ENCODE measurements around the gene VTN. TPM values are rescaled to one million over a fixed set of nuclear protein-coding genes. Genes with fewer than 3 reads are reported as not detected.

Gene VTN
- polyA plus RNA-seq, 2 of the 4 experiments (the other 2 are of a cell fraction), result 10.2 to 25.5 TPM

DNA sequence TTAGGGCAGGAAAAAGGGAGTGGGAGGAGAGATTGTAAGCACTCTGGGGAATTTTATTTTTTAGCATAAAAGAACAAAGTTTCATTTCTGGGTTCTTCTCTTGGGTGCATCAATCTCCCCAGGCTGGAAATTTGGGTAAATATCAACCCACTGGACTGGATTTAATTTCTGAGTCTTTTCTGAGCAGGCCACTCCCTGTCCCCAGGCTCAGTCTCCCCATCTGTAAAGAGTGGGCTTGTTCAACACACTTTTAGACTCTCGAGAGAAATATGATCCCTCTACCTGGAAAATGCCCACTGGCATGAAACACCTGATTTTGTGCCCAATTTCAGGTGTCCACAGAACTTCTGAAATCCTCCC is 617 bp upstream of the VTN start:
- Histone ChIP-seq H3K4me3 (peak overlapping the region; percentile 57), H3K27ac (peak overlapping the region; percentile 83 to 87), H3K4me2 (peak overlapping the region; percentile 81), H3K4me1 (peaks cover 30% of the 10 kb centered on the region), H3K9me3 (no peaks in the 10 kb centered on the region)
- ChIA-PET CTCF (interaction anchor here (0.6 to 5.5 kb wide), 7 partner anchors 9 to 44 kb away, joined by 3 to 27 read pairs (median 4); partner anchors contain the start of genes POLDIP2 and TNFAIP1), POLR2A (interaction anchor here (1.1 to 3.0 kb wide), 4 partner anchors 10 to 46 kb away, joined by 3 to 43 read pairs (median 8); partner anchors contain the start of genes IFT20, POLDIP2 and TNFAIP1)
- 76% methylated on average over 1 of the region's 1 CpG for WGBS (ENCODE audit: missing lambda C conversion rate)
- FAIRE-seq (no peak), ATAC-seq (no peak), DNase-seq (ENCODE audit: low read depth in 1 of 2, low spot score in 1 of 2) (no peak)
- TF ChIP-seq BHLHE40 (IDR thresholded peaks at IDR 0.05; ENCODE audit: low read depth, low read length), result no peak
- TF ChIP-seq FOSL2 (IDR thresholded peaks at IDR 0.05), result no peak
- no peak for TF ChIP-seq FOSL2 (CRISPR knock-in tag; IDR thresholded peaks at IDR 0.05)
- peak; percentile 55; the same call in 1 of the 2 replicates for TF ChIP-seq CHD4 (IDR thresholded peaks at IDR 0.05; ENCODE audit: borderline replicate concordance)
- no peak for TF ChIP-seq CHD2 (IDR thresholded peaks at IDR 0.05; ENCODE audit: low read length, partially characterized antibody)
- TF ChIP-seq HOXA7 (CRISPR knock-in tag; IDR thresholded peaks at IDR 0.05), result 0 out of 2 replicates have a peak, but pooled peaks have one; percentile 43
- TF ChIP-seq E2F6 (IDR thresholded peaks at IDR 0.05; ENCODE audit: borderline replicate concordance, low read depth), result no peak
- TF ChIP-seq BCL3 (IDR thresholded peaks at IDR 0.05), result 0 out of 3 replicates have a peak, but pooled peaks have one; percentile 3
- TF ChIP-seq TP53 (CRISPR knock-in tag; IDR thresholded peaks at IDR 0.05), result no peak

GRCh38 chr17:28369684-28370034 is 448 bp downstream of the VTN start:
- 75% methylated on average over 10 of the region's 10 CpGs for WGBS (ENCODE audit: missing lambda C conversion rate)
- POLR2A ChIA-PET, result interaction anchor here (0.5 to 3.0 kb wide), 6 partner anchors 11 to 47 kb away, joined by 3 to 43 read pairs (median 5); partner anchors contain the start of genes IFT20, POLDIP2 and TNFAIP1
- ATAC-seq (peak in 1 of 2 experiments; percentile 3; a peak in 4 of 6 replicates), FAIRE-seq (no peak), DNase-seq (ENCODE audit: low read depth in 1 of 2, low spot score in 1 of 2) (no peak)
- H3K4me2 ChIP-seq, result peak overlapping the region; percentile 81
- peak overlapping the region; percentile 83 to 87 for H3K27ac ChIP-seq
- H3K9me3 ChIP-seq, result no peaks in the 10 kb centered on the region
- CTCF ChIA-PET, result interaction anchor here (1.0 to 5.5 kb wide), 7 partner anchors 8 to 139 kb away, joined by 3 to 27 read pairs (median 6); partner anchors contain the start of gene POLDIP2
- H3K4me1 ChIP-seq, result peaks cover 30% of the 10 kb centered on the region
- no peak overlapping the region for H3K4me3 ChIP-seq
- TF ChIP-seq EP300 (IDR thresholded peaks at IDR 0.05) (no peak), ZNF302 (CRISPR knock-in tag; IDR thresholded peaks at IDR 0.05) (no peak), MAZ (IDR thresholded peaks at IDR 0.05; ENCODE audit: borderline replicate concordance, low read depth, low read length) (no peak), HOXB5 (CRISPR knock-in tag; IDR thresholded peaks at IDR 0.05) (no peak), POLR2A (IDR thresholded peaks at IDR 0.05; ENCODE audit: low read length) (no peak), CEBPB (IDR thresholded peaks at IDR 0.05) (no peak), HDAC2 (IDR thresholded peaks at IDR 0.05) (no peak), EHF (CRISPR knock-in tag; IDR thresholded peaks at IDR 0.05) (no peak), MAX (IDR thresholded peaks at IDR 0.05) (no peak), ZSCAN20 (CRISPR knock-in tag; IDR thresholded peaks at IDR 0.05) (no peak), CBX8 (IDR thresholded peaks at IDR 0.05) (no peak), NR3C1 (IDR thresholded peaks at IDR 0.05) (no peak), FOSL2 (IDR thresholded peaks at IDR 0.05) (no peak), FOSL2 (CRISPR knock-in tag; IDR thresholded peaks at IDR 0.05) (no peak), TP53 (CRISPR knock-in tag; IDR thresholded peaks at IDR 0.05) (no peak), NPAS2 (CRISPR knock-in tag; IDR thresholded peaks at IDR 0.05; ENCODE audit: borderline replicate concordance) (no peak)

- no peak for FAIRE-seq
- no peaks in the 10 kb centered on the region for H3K9me3 ChIP-seq
- H3K4me1 ChIP-seq, result peaks cover 30% of the 10 kb centered on the region
- 95% methylated on average over 23 of the region's 23 CpGs for WGBS (ENCODE audit: missing lambda C conversion rate)
- H3K27ac ChIP-seq, result peak overlapping the region; percentile 83 to 87; a peak in 5 of 6 replicates
- no peak overlapping the region for H3K4me3 ChIP-seq
- DNase-seq (ENCODE audit: low read depth in 1 of 2, low spot score in 1 of 2), result no peak
- ChIA-PET CTCF (interaction anchor here (1.1 to 5.5 kb wide), 6 partner anchors 11 to 138 kb away, joined by 3 to 27 read pairs (median 6); partner anchors contain the start of gene POLDIP2), POLR2A (interaction anchor here (0.6 to 1.8 kb wide), 6 partner anchors 10 to 48 kb away, joined by 3 to 9 read pairs (median 4); partner anchors contain the start of gene POLDIP2)
- H3K4me2 ChIP-seq, result peak overlapping the region; percentile 81; the same call in 2 of the 3 replicates
- ATAC-seq, result no peak
- TF ChIP-seq, protein P1, sequence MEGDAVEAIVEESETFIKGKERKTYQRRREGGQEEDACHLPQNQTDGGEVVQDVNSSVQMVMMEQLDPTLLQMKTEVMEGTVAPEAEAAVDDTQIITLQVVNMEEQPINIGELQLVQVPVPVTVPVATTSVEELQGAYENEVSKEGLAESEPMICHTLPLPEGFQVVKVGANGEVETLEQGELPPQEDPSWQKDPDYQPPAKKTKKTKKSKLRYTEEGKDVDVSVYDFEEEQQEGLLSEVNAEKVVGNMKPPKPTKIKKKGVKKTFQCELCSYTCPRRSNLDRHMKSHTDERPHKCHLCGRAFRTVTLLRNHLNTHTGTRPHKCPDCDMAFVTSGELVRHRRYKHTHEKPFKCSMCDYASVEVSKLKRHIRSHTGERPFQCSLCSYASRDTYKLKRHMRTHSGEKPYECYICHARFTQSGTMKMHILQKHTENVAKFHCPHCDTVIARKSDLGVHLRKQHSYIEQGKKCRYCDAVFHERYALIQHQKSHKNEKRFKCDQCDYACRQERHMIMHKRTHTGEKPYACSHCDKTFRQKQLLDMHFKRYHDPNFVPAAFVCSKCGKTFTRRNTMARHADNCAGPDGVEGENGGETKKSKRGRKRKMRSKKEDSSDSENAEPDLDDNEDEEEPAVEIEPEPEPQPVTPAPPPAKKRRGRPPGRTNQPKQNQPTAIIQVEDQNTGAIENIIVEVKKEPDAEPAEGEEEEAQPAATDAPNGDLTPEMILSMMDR (IDR thresholded peaks at IDR 0.05), result no peak
- no peak for TF ChIP-seq TP53 (CRISPR knock-in tag; IDR thresholded peaks at IDR 0.05)
- TF ChIP-seq, protein P2, sequence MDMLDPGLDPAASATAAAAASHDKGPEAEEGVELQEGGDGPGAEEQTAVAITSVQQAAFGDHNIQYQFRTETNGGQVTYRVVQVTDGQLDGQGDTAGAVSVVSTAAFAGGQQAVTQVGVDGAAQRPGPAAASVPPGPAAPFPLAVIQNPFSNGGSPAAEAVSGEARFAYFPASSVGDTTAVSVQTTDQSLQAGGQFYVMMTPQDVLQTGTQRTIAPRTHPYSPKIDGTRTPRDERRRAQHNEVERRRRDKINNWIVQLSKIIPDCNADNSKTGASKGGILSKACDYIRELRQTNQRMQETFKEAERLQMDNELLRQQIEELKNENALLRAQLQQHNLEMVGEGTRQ (IDR thresholded peaks at IDR 0.05), result no peak
- no peak for TF ChIP-seq GATA3 (IDR thresholded peaks at IDR 0.05; ENCODE audit: borderline replicate concordance)
- no peak for TF ChIP-seq CHD4 (IDR thresholded peaks at IDR 0.05; ENCODE audit: borderline replicate concordance)
- TF ChIP-seq, protein P3, sequence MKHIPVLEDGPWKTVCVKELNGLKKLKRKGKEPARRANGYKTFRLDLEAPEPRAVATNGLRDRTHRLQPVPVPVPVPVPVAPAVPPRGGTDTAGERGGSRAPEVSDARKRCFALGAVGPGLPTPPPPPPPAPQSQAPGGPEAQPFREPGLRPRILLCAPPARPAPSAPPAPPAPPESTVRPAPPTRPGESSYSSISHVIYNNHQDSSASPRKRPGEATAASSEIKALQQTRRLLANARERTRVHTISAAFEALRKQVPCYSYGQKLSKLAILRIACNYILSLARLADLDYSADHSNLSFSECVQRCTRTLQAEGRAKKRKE (CRISPR knock-in tag; IDR thresholded peaks at IDR 0.05; ENCODE audit: low read depth), result no peak
- TF ChIP-seq ESRRA (IDR thresholded peaks at IDR 0.05; ENCODE audit: borderline replicate concordance, low read length), result no peak
- TF ChIP-seq MAFK (IDR thresholded peaks at IDR 0.05; ENCODE audit: partially characterized antibody), result no peak
- no peak for TF ChIP-seq ZC3H11A (IDR thresholded peaks at IDR 0.05)
- no peak for TF ChIP-seq NFE2L2 (conservative IDR thresholded peaks at IDR 0.05; ENCODE audit: low read length)
Measured at GRCh38 chr17:28368915-28369683, 1.0 kb downstream of the VTN start.

Data from A549 (cell line).